OCI-LY1 (cell line): ENCODE measurements around the gene POLDIP2.

Experiments
- EZH2 ChIP-seq: fragments of 200-600 bp; sonication (generic), shearing (Covaris generic); IDR thresholded peaks from 2 replicates; pipeline ENCODE4 v1.8.0; 2017; ENCODE audit warnings: borderline replicate concordance, mixed run types, mild to moderate bottlenecking, antibody characterized with exemption, low read length, moderate library complexity, mixed read lengths
- TF ChIP-seq, protein P1 (sequence below): fragments of 200-600 bp; sonication (generic), shearing (Covaris generic); IDR thresholded peaks from 2 replicates; pipeline ENCODE4 v1.5.1; 2017; ENCODE audit warnings: mild to moderate bottlenecking, antibody characterized with exemption, low read length, moderate library complexity, mixed read lengths

DNA sequence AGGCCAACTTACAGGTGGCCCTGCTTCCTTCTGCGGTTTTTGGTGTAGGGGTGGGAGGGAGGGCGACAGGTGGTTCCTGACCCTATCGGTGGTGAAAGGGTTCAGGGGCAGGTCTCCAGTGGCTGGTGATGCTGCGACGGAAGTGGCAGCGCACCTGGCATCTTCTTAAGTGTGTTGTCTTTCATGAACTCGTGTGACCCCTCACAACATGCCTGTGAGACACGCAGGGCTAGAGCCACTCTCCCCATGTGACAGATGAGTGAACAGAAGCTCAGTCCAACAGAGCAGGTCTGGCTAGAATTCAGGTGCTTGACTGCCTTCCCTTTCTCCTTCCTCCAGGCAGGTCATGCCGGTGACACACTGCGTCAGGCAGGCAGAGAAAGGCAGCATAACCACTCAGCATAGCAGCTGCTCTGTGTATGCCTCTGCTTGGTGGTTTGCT, 13.8 kb downstream of the POLDIP2 start:
- TF ChIP-seq, protein P1, sequence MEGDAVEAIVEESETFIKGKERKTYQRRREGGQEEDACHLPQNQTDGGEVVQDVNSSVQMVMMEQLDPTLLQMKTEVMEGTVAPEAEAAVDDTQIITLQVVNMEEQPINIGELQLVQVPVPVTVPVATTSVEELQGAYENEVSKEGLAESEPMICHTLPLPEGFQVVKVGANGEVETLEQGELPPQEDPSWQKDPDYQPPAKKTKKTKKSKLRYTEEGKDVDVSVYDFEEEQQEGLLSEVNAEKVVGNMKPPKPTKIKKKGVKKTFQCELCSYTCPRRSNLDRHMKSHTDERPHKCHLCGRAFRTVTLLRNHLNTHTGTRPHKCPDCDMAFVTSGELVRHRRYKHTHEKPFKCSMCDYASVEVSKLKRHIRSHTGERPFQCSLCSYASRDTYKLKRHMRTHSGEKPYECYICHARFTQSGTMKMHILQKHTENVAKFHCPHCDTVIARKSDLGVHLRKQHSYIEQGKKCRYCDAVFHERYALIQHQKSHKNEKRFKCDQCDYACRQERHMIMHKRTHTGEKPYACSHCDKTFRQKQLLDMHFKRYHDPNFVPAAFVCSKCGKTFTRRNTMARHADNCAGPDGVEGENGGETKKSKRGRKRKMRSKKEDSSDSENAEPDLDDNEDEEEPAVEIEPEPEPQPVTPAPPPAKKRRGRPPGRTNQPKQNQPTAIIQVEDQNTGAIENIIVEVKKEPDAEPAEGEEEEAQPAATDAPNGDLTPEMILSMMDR, result no peak
- no peak for TF ChIP-seq EZH2
